Measurements from ENCODE around the gene DAZL.

The DAZL gene

DNA sequence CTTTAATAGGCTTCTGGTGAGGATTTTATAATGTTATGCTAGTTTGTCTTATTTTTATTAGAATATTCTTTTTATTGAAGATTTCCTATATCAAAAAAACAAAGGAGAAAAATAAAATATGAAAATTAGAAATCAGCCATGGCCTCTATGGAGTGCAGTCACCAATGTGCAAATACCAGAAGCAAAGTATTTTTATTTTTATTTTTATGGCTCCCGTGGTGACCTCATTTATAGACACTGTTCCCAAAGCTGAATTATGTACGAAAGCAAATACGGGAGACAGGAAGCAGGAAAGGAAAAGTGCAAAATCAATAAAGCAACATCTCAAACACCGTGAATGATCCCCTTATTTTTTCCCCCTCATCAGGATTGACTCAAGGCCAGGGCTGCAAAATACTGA lies 35.1 kb downstream of the DAZL start:
- no peak for DNase-seq (ENCODE audit: insufficient read length, low spot score)
- FAIRE-seq: no peak
- TF ChIP-seq SPI1 (IDR thresholded peaks at IDR 0.05; ENCODE audit: low read depth, low read length) (no peak), TAF1 (IDR thresholded peaks at IDR 0.05; ENCODE audit: low read depth, low read length) (no peak), POLR2AphosphoS5 (IDR thresholded peaks at IDR 0.05; ENCODE audit: low read depth, low read length) (no peak), POU2F2 (IDR thresholded peaks at IDR 0.05; ENCODE audit: low read depth, low read length) (no peak), PAX5 (IDR thresholded peaks at IDR 0.05; ENCODE audit: insufficient read depth, low read length, severe bottlenecking) (no peak), POLR2A (IDR thresholded peaks at IDR 0.05; ENCODE audit: low read depth, low read length) (no peak)

DNA sequence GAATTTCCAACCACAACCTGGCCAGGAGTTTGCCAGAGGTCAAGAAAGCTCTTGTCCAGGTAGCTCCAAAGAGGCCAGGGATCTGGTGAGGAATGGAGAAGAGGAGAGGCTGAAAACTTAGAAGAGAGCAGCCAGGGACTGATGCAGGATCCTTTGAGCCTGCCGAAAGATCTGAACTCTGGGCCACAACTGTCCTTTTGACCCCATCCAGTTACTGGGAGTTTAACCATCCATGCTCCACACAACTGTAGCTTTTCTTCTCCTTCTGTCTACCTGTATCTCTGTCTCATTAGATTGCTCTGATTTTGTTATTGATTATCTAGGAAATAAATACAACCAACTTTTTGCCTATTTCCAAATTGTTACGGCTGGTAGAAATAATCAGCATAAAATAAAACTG lies 36.7 kb downstream of the DAZL start:
- TF ChIP-seq PAX5 (IDR thresholded peaks at IDR 0.05; ENCODE audit: insufficient read depth, low read length, severe bottlenecking) (no peak), POLR2AphosphoS5 (IDR thresholded peaks at IDR 0.05; ENCODE audit: low read depth, low read length) (no peak), POU2F2 (IDR thresholded peaks at IDR 0.05; ENCODE audit: low read depth, low read length) (no peak), POLR2A (IDR thresholded peaks at IDR 0.05; ENCODE audit: low read depth, low read length) (no peak), TAF1 (IDR thresholded peaks at IDR 0.05; ENCODE audit: low read depth, low read length) (no peak), SPI1 (IDR thresholded peaks at IDR 0.05; ENCODE audit: low read depth, low read length) (no peak)
- FAIRE-seq: no peak

DNA sequence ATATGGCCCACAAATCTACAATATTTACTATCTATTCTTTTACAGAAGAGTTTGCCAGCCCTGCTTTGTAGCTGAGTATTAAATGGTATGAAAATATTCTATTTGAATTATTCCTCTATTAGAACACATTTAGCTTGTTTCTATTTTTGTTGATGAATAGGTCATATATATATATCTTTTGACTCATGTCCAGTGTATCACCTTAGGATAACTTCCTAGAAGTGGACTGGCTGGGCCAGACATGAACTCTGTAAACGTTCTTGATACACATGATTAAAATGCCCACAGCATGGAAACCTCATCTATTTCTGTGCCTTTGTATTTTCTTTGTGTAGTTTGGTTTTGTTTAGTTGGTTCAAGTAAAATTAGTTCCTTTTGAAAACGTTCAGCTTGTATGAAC lies 37.1 kb downstream of the DAZL start:
- FAIRE-seq: no peak
- TF ChIP-seq POLR2AphosphoS5 (IDR thresholded peaks at IDR 0.05; ENCODE audit: low read depth, low read length) (no peak), POLR2A (IDR thresholded peaks at IDR 0.05; ENCODE audit: low read depth, low read length) (no peak), TAF1 (IDR thresholded peaks at IDR 0.05; ENCODE audit: low read depth, low read length) (no peak), SPI1 (IDR thresholded peaks at IDR 0.05; ENCODE audit: low read depth, low read length) (no peak), POU2F2 (IDR thresholded peaks at IDR 0.05; ENCODE audit: low read depth, low read length) (no peak), PAX5 (IDR thresholded peaks at IDR 0.05; ENCODE audit: insufficient read depth, low read length, severe bottlenecking) (no peak)
- DNase-seq (ENCODE audit: insufficient read length, low spot score): no peak

More for the DNA sequence above, 36.7 kb downstream of the DAZL start:
- no peak for DNase-seq (ENCODE audit: insufficient read length, low spot score)

DNA sequence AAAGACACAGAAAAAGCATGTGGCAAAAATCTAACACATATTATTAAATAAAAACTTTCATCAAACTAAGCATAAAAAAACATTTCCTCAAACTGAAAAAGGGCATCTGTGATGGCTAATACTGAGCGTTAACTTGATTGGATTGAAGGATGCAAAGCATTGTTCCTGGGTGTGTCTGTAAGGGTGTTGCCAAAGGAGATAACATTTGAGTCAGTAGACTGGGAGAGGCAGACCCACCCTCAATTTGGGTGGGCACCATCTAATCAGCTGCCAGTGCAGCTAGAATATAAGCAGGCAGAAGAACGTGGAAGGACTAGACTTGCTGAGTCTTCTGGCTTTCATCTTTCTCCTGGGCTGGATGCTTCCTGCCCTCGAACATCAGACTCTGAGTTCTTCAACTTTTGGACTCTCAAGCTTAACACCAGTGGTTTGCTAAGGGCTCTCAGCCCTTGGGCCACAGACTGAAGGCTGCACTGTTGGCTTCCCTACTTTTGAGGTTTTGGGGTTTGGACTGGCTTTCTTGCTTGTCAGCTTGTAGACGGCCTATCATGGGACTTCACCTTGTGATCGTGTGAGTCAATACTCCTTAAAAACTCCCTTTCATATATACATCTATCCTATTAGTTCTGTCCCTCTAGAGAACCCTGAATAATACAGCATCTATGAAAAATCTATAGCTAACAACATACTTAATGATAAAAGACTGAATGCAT lies 45.4 kb downstream of the DAZL start:
- DNase-seq (ENCODE audit: insufficient read length, low spot score): no peak
- no peak for FAIRE-seq
- TF ChIP-seq POLR2A (IDR thresholded peaks at IDR 0.05; ENCODE audit: low read depth, low read length) (no peak), SPI1 (IDR thresholded peaks at IDR 0.05; ENCODE audit: low read depth, low read length) (no peak), POLR2AphosphoS5 (IDR thresholded peaks at IDR 0.05; ENCODE audit: low read depth, low read length) (no peak), PAX5 (IDR thresholded peaks at IDR 0.05; ENCODE audit: insufficient read depth, low read length, severe bottlenecking) (no peak), TAF1 (IDR thresholded peaks at IDR 0.05; ENCODE audit: low read depth, low read length) (no peak), POU2F2 (IDR thresholded peaks at IDR 0.05; ENCODE audit: low read depth, low read length) (no peak)

DNA sequence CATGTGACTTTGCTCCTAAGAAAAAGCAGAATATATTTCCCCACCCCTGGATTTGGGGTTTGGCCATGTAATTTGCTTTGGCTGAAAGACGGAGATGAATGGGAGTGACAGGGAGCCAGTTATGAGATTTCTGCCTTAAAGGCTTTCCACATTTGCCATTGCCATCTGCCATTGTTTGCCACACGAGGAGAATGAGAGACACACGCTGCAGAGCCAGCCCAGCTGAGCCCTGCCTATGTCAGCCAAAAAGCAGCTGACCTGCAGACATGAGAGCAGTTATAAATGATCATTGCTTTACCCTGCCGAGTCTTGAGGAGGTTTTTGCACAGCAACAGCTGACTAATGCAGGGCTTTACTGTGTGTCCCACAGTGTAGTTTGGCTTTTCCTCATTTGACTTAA lies 51.1 kb downstream of the DAZL start:
- FAIRE-seq (no peak), DNase-seq (ENCODE audit: insufficient read length, low spot score) (no peak)
- TF ChIP-seq POLR2A (IDR thresholded peaks at IDR 0.05; ENCODE audit: low read depth, low read length) (no peak), PAX5 (IDR thresholded peaks at IDR 0.05; ENCODE audit: insufficient read depth, low read length, severe bottlenecking) (no peak), SPI1 (IDR thresholded peaks at IDR 0.05; ENCODE audit: low read depth, low read length) (no peak), POLR2AphosphoS5 (IDR thresholded peaks at IDR 0.05; ENCODE audit: low read depth, low read length) (no peak), TAF1 (IDR thresholded peaks at IDR 0.05; ENCODE audit: low read depth, low read length) (no peak), POU2F2 (IDR thresholded peaks at IDR 0.05; ENCODE audit: low read depth, low read length) (no peak)

DNA sequence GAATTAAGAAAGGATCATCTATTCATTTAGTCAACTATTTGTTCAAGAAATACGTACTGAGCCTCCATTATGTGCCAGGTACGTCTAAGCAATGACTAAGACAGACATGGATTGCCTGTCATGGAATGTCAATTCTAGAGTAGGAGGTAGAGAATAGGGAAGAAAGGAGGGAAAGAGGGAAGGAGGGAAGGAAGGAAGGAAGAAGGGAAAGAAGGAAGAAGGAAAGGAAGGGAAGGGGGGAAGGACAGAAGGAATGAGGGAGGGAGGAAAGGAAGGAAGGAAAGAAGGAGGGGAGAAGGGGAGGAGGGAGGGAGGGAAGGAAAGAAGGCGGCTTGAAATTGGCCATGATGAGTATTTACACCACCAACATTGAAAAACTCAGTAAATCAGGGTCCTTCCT lies 52.5 kb downstream of the DAZL start:
- no peak for TF ChIP-seq PAX5 (IDR thresholded peaks at IDR 0.05; ENCODE audit: insufficient read depth, low read length, severe bottlenecking)
- no peak for TF ChIP-seq POLR2A (IDR thresholded peaks at IDR 0.05; ENCODE audit: low read depth, low read length)
- no peak for TF ChIP-seq SPI1 (IDR thresholded peaks at IDR 0.05; ENCODE audit: low read depth, low read length)
- TF ChIP-seq POLR2AphosphoS5 (IDR thresholded peaks at IDR 0.05; ENCODE audit: low read depth, low read length): no peak
- no peak for TF ChIP-seq POU2F2 (IDR thresholded peaks at IDR 0.05; ENCODE audit: low read depth, low read length)
- no peak for TF ChIP-seq TAF1 (IDR thresholded peaks at IDR 0.05; ENCODE audit: low read depth, low read length)
- no peak for FAIRE-seq
- no peak for DNase-seq (ENCODE audit: insufficient read length, low spot score)

DNA sequence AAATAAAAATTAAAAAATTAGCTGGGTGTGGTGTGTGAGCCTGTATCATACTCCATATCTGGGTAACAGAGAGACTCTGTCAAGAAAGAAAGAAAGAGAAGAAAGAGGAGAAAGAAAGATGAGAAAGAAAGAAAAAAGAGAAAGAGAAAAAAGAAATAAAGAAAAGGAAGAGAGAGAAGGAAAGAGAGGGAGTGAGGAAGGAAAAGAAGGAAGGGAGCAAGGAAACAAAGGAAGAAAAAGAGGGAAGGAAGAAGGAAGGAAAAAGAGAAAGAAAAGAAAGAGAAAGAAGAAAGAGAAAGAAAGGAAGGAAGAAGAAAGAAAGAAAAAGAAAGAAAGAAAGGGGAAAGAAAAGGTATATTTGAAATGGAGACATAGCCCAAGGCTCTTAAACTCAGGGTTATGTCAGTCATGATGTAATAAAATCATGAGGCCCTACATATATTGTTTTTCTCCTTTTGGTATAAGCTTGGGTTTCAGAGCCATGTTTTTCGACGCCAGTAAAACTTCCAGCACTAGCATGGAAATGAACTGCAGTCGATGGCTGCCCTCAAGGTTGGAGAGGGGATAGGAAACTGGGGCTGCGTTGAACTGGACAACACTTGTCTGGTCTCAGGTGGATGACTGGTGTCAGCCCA lies 53.8 kb downstream of the DAZL start:
- DNase-seq (ENCODE audit: insufficient read length, low spot score): no peak
- FAIRE-seq: no peak
- TF ChIP-seq POLR2A (IDR thresholded peaks at IDR 0.05; ENCODE audit: low read depth, low read length): no peak

DNA sequence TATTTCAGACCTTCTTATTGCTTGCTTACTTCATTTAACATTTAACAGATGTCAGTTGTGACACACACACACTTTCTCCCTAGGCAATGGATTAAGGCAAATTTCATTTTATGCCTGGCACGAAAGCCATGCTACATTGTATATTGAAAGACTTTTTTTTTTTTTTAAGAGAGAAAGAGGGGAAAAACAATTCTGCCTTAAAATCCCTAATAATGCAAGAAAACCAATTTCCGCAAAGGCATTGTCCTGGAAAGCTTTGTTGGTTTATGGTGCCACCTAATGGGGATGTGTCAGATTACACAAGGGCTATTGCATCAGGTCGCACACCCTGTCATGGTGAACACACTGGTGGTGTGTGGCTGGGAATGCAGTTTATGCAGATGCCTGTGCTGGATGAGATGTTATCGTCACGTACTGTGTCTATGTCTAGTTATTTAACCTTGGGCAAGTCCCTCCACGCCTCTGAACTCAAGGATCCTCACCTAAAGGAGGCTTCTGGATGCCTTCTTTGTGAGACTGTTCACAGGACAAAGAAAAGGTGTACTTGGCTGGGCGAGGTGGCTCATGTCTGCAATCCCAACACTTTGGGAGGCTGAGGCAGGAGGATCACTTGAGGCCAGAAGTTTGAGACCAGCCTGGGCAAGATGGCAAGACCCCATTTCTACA lies 54.4 kb downstream of the DAZL start:
- DNase-seq (ENCODE audit: insufficient read length, low spot score) (peak; percentile 10), FAIRE-seq (peak; percentile 93)

DNA sequence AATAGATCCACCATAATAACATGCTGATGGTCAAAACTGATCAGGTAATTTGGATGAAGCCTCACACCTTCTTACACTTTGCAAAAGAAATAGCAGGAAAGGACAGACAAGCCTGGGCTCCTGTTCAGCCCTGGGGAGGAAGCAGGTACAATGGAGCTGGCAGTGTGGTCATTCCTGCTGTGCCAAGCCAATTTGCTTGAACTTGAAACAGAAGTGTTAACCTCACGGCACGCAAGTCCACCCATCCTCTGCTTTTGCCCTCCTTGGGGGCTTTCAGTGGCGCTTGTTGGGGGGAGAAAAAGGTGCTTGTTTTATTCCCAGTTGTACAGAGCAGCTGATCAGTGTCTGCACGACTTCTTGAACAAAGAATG lies 54.9 kb downstream of the DAZL start:
- no peak for FAIRE-seq
- no peak for DNase-seq (ENCODE audit: insufficient read length, low spot score)
- TF ChIP-seq TAF1 (IDR thresholded peaks at IDR 0.05; ENCODE audit: low read depth, low read length) (no peak), POU2F2 (IDR thresholded peaks at IDR 0.05; ENCODE audit: low read depth, low read length) (no peak), SPI1 (IDR thresholded peaks at IDR 0.05; ENCODE audit: low read depth, low read length) (no peak), POLR2A (IDR thresholded peaks at IDR 0.05; ENCODE audit: low read depth, low read length) (no peak), PAX5 (IDR thresholded peaks at IDR 0.05; ENCODE audit: insufficient read depth, low read length, severe bottlenecking) (no peak), POLR2AphosphoS5 (IDR thresholded peaks at IDR 0.05; ENCODE audit: low read depth, low read length) (no peak)

More for the DNA sequence above, 54.4 kb downstream of the DAZL start:
- TF ChIP-seq SPI1 (IDR thresholded peaks at IDR 0.05; ENCODE audit: low read depth, low read length): no peak
- TF ChIP-seq PAX5 (IDR thresholded peaks at IDR 0.05; ENCODE audit: insufficient read depth, low read length, severe bottlenecking): no peak
- peak; percentile 80; the same call in 1 of the 2 replicates for TF ChIP-seq POU2F2 (IDR thresholded peaks at IDR 0.05; ENCODE audit: low read depth, low read length)

All from GM12891 (cell line).